T-cell (primary cell): ENCODE data around the gene SPOCK1. TPM values are rescaled to one million over a fixed set of nuclear protein-coding genes. Genes with fewer than 3 reads are reported as not detected.

Experiments
- ATAC-seq, 4 experiments: fragments of 200-7000 bp in 3 of 4; fragments of 150-1000 bp in 1 of 4; cut with Tn5 transposase; replicated peaks in 1 of 4; 1 replicate in 3 of 4; 2 replicates in 1 of 4; pipeline ENCODE4 v1.10.0; 2021; ENCODE audit warnings: moderate library complexity in 3 of 4, mild to moderate bottlenecking in 2 of 4, moderate number of reproducible peaks in 1 of 4
- CTCF ChIA-PET, 2 donors: fragments of 300-600 bp; sonication (Branson Sonifier 250); formaldehyde crosslinking; loops; one replicate each; lab custom pipeline; 2022; ENCODE audit warnings: antibody characterized with exemption in 2 of 2; lab: Charles Lee
- POLR2A ChIA-PET, 2 donors: fragments of 300-600 bp; sonication (Branson Sonifier 250); formaldehyde crosslinking; loops; one replicate each; lab custom pipeline; 2022; ENCODE audit warnings: antibody characterized with exemption in 2 of 2; lab: Charles Lee
- DNase-seq, 35 experiments: peaks; one replicate each; pipeline versions ENCODE4 v3.0.0 to v3.0.0-alpha.2; 2013 to 2023
- H3K27ac ChIP-seq: one replicate; pipeline ENCODE4 v1.5.1; 2013; ENCODE audit warnings: low read length
- H3K27me3 ChIP-seq, 2 experiments: replicated peaks in 1 of 2; 1 replicate in 1 of 2; 2 replicates in 1 of 2; pipeline versions ENCODE4 v1.6.1 to v1.7.0; 2013; ENCODE audit warnings: low read length in 1 of 2, mixed read lengths in 1 of 2; ENCODE audit not compliant: control insufficient read depth in 2 of 2, insufficient read depth in 2 of 2; ENCODE audit errors: extremely low read depth in 1 of 2
- H3K36me3 ChIP-seq, 2 donors: 1 replicate in 1 of 2; 2 replicates in 1 of 2; pipeline versions ENCODE4 v1.6.1 to v1.7.0; 2013; ENCODE audit warnings: low read length in 1 of 2; ENCODE audit not compliant: control insufficient read depth in 2 of 2, insufficient read depth in 1 of 2; ENCODE audit errors: extremely low read depth in 1 of 2
- H3K4me1 ChIP-seq, 2 experiments: 1 replicate in 1 of 2; 2 replicates in 1 of 2; pipeline versions ENCODE4 v1.6.1 to v1.7.0; 2013; ENCODE audit warnings: low read length in 2 of 2, mixed read lengths in 1 of 2; ENCODE audit not compliant: insufficient read depth in 2 of 2, control insufficient read depth in 1 of 2; ENCODE audit errors: extremely low read depth in 1 of 2
- H3K4me3 ChIP-seq, 2 donors: 1 replicate in 1 of 2; 2 replicates in 1 of 2; pipeline versions ENCODE4 v1.5.1 to v1.7.0; 2013; ENCODE audit warnings: mild to moderate bottlenecking in 2 of 2, low read length in 1 of 2, moderate library complexity in 1 of 2; ENCODE audit not compliant: control insufficient read depth in 1 of 2; ENCODE audit errors: extremely low read depth in 1 of 2
- H3K9me3 ChIP-seq: 2 replicates; pipeline ENCODE4 v1.7.0; 2013
- H3K27ac Mint-ChIP-seq, 2 donors: one replicate each; pipeline ENCODE4 v1.8.0; 2020 to 2021; ENCODE audit warnings: mild to moderate bottlenecking in 2 of 2, mixed read lengths in 2 of 2
- H3K27me3 Mint-ChIP-seq, 2 donors: one replicate each; pipeline ENCODE4 v1.8.0; 2021 to 2022; ENCODE audit warnings: mixed read lengths in 2 of 2
- H3K36me3 Mint-ChIP-seq: one replicate; pipeline ENCODE4 v1.8.0; 2021; ENCODE audit warnings: mixed read lengths
- H3K4me1 Mint-ChIP-seq, 3 donors: one replicate each; pipeline ENCODE4 v1.8.0; 2020 to 2022; ENCODE audit warnings: mixed read lengths in 3 of 3, mild to moderate bottlenecking in 1 of 3
- H3K4me3 Mint-ChIP-seq, 3 donors: one replicate each; pipeline ENCODE4 v1.8.0; 2020 to 2022; ENCODE audit warnings: mild to moderate bottlenecking in 3 of 3, mixed read lengths in 3 of 3, moderate library complexity in 3 of 3
- H3K9me3 Mint-ChIP-seq, 3 donors: one replicate each; pipeline ENCODE4 v1.8.0; 2020 to 2022; ENCODE audit warnings: mixed read lengths in 3 of 3
- WGBS: methylation state at CpG from one replicate; pipeline ENCODE4 v1.1.5; 2013; ENCODE audit warnings: missing lambda C conversion rate; ENCODE audit not compliant: insufficient coverage; 5-methylcytosine and 5-hydroxymethylcytosine counted together
- total RNA-seq, 35 experiments: library from RNA in 6 of 35; stranded (reverse) in 6 of 35; fragments of 120-200 nt in 1 of 35; gene quantifications; one replicate each; pipeline versions ENCODE4 v1.2.1 to v1.2.4 and lab custom pipeline; 2013 to 2026

SPOCK1 gene
- total RNA-seq, 5 donors from 2014 or later (not counting 1 experiment from before 2014, with no cell fraction given) = 0.57 TPM; not detected in 4

- Mint-ChIP-seq H3K36me3 (no peaks in the 10 kb centered on the region), H3K27ac (no peak overlapping the region), H3K9me3 (no peaks in the 10 kb centered on the region), H3K4me3 (no peak overlapping the region), H3K27me3 (peaks cover 3 to 8% of the 10 kb centered on the region in 2 donors), H3K4me1 (no peaks in the 10 kb centered on the region)
- Histone ChIP-seq H3K9me3 (no peaks in the 10 kb centered on the region), H3K4me1 (no peaks in the 10 kb centered on the region), H3K36me3 (no peaks in the 10 kb centered on the region), H3K27me3 (peaks cover 0 to 2% of the 10 kb centered on the region in 2 experiments), H3K4me3 (no peak overlapping the region), H3K27ac (no peak overlapping the region)
- no peak for ATAC-seq
- POLR2A ChIA-PET = no interaction called here
- WGBS = no CpG with 5 or more reads among the region's 3 CpGs
- CTCF ChIA-PET = no interaction called here
- DNase-seq = no peak
These were observed 444.3 kb downstream of the SPOCK1 start for GRCh38 chr5:137054792-137055191.

GRCh38 chr5:137054335-137054734, 444.8 kb downstream of the SPOCK1 start:
- CTCF ChIA-PET = no interaction called here
- DNase-seq = no peak
- POLR2A ChIA-PET = no interaction called here

GRCh38 chr5:137051161-137051560, 448.0 kb downstream of the SPOCK1 start:
- ATAC-seq (no peak), DNase-seq (no peak)
- H3K4me1 Mint-ChIP-seq = no peaks in the 10 kb centered on the region
- no peaks in the 10 kb centered on the region for H3K9me3 Mint-ChIP-seq
- H3K27ac ChIP-seq = no peak overlapping the region
- H3K27ac Mint-ChIP-seq = no peak overlapping the region
- no CpG with 5 or more reads among the region's 3 CpGs for WGBS
- H3K4me1 ChIP-seq = no peaks in the 10 kb centered on the region
- H3K9me3 ChIP-seq = no peaks in the 10 kb centered on the region
- no peak overlapping the region for H3K4me3 ChIP-seq
- H3K27me3 Mint-ChIP-seq = peaks cover 0 to 4% of the 10 kb centered on the region in 2 donors
- no peaks in the 10 kb centered on the region for H3K36me3 ChIP-seq
- H3K4me3 Mint-ChIP-seq = no peak overlapping the region
- ChIA-PET CTCF (no interaction called here), POLR2A (no interaction called here)
- peaks cover 0 to 2% of the 10 kb centered on the region in 2 experiments for H3K27me3 ChIP-seq
- H3K36me3 Mint-ChIP-seq = no peaks in the 10 kb centered on the region

More at GRCh38 chr5:137054335-137054734, 444.8 kb downstream of the SPOCK1 start:
- no peaks in the 10 kb centered on the region for H3K4me1 Mint-ChIP-seq
- no peak overlapping the region for H3K27ac ChIP-seq
- H3K27me3 ChIP-seq = peaks cover 0 to 2% of the 10 kb centered on the region in 2 experiments
- H3K4me3 ChIP-seq = no peak overlapping the region
- no peak overlapping the region for H3K4me3 Mint-ChIP-seq
- peaks cover 3 to 8% of the 10 kb centered on the region in 2 donors for H3K27me3 Mint-ChIP-seq
- no peaks in the 10 kb centered on the region for H3K4me1 ChIP-seq
- no peak overlapping the region for H3K27ac Mint-ChIP-seq
- WGBS = 33% methylated on average over 1 of the region's 1 CpG
- ATAC-seq = no peak
- no peaks in the 10 kb centered on the region for H3K36me3 ChIP-seq
- no peaks in the 10 kb centered on the region for H3K9me3 Mint-ChIP-seq
- H3K9me3 ChIP-seq = no peaks in the 10 kb centered on the region
- H3K36me3 Mint-ChIP-seq = no peaks in the 10 kb centered on the region

GRCh38 chr5:137040641-137041340, 458.3 kb downstream of the SPOCK1 start:
- Histone ChIP-seq H3K27me3 (no peaks in the 10 kb centered on the region), H3K9me3 (no peaks in the 10 kb centered on the region), H3K27ac (no peak overlapping the region), H3K4me3 (no peak overlapping the region), H3K36me3 (no peaks in the 10 kb centered on the region), H3K4me1 (no peaks in the 10 kb centered on the region)
- Mint-ChIP-seq H3K27ac (no peak overlapping the region), H3K27me3 (peaks cover 1 to 4% of the 10 kb centered on the region in 2 donors), H3K9me3 (peaks cover 12 to 16% (median 13%) of the 10 kb centered on the region in 3 donors), H3K4me3 (no peak overlapping the region), H3K36me3 (no peaks in the 10 kb centered on the region), H3K4me1 (no peaks in the 10 kb centered on the region)
- no peak for DNase-seq
- no peak for ATAC-seq
- ChIA-PET POLR2A (no interaction called here), CTCF (no interaction called here)
- no CpG with 5 or more reads among the region's 1 CpG for WGBS

GRCh38 chr5:137040024-137040423, 459.1 kb downstream of the SPOCK1 start:
- Mint-ChIP-seq H3K4me1 (no peaks in the 10 kb centered on the region), H3K27ac (no peak overlapping the region), H3K4me3 (no peak overlapping the region), H3K27me3 (peaks cover 3 to 4% of the 10 kb centered on the region in 2 donors), H3K36me3 (no peaks in the 10 kb centered on the region), H3K9me3 (peaks cover 12 to 16% (median 13%) of the 10 kb centered on the region in 3 donors)
- Histone ChIP-seq H3K27me3 (no peaks in the 10 kb centered on the region), H3K9me3 (no peaks in the 10 kb centered on the region), H3K4me1 (no peaks in the 10 kb centered on the region), H3K36me3 (no peaks in the 10 kb centered on the region), H3K27ac (no peak overlapping the region), H3K4me3 (no peak overlapping the region)
- WGBS = 64% methylated on average over 3 of the region's 4 CpGs
- ChIA-PET POLR2A (no interaction called here), CTCF (no interaction called here)
- ATAC-seq (no peak), DNase-seq (no peak)

- no peak overlapping the region for H3K27ac ChIP-seq
- Mint-ChIP-seq H3K9me3 (peaks cover 7 to 9% (median 7%) of the 10 kb centered on the region in 3 donors), H3K4me3 (no peak overlapping the region), H3K27ac (no peak overlapping the region), H3K27me3 (peaks cover 3 to 4% of the 10 kb centered on the region in 2 donors), H3K36me3 (no peaks in the 10 kb centered on the region), H3K4me1 (no peaks in the 10 kb centered on the region)
- no peaks in the 10 kb centered on the region for H3K27me3 ChIP-seq
- no peak for DNase-seq
- ATAC-seq = no peak
- no peaks in the 10 kb centered on the region for H3K4me1 ChIP-seq
- no peaks in the 10 kb centered on the region for H3K36me3 ChIP-seq
- H3K9me3 ChIP-seq = no peaks in the 10 kb centered on the region
- POLR2A ChIA-PET = no interaction called here
- no peak overlapping the region for H3K4me3 ChIP-seq
- WGBS = 100% methylated on average over 1 of the region's 2 CpGs
- CTCF ChIA-PET = no interaction called here
These were observed 461.3 kb downstream of the SPOCK1 start for GRCh38 chr5:137037848-137038247.
